Ascending aorta (tissue), 2 donors: Measurements from ENCODE around the gene SCAMP3. TPM values are rescaled to one million over a fixed set of nuclear protein-coding genes. Genes with fewer than 3 reads are reported as not detected.
"Not testable (repeated sequence)": the region's sequence is repeated elsewhere in the genome, so short reads cannot be mapped to it uniquely, and the experiment has no call there.

Source experiments
- DNase-seq, 2 donors: peaks; one replicate each; pipeline ENCODE4 v3.0.0-alpha.2; 2019; ENCODE audit warnings: low spot score in 2 of 2
- H3K27ac ChIP-seq, 2 donors: fragments of 200-600 bp; sonication (generic); one replicate each; pipeline ENCODE4 v1.5.1; 2016 to 2017; ENCODE audit warnings: mild to moderate bottlenecking in 1 of 2
- H3K27me3 ChIP-seq: fragments of 200-600 bp; sonication (generic); one replicate; pipeline ENCODE4 v1.5.1; 2017
- H3K36me3 ChIP-seq, 2 donors: fragments of 200-600 bp; sonication (generic); one replicate each; pipeline ENCODE4 v1.5.1; 2016
- H3K4me1 ChIP-seq, 2 donors: fragments of 200-600 bp; sonication (generic); one replicate each; pipeline ENCODE4 v1.5.1; 2016 to 2017; ENCODE audit warnings: mild to moderate bottlenecking in 1 of 2
- H3K4me3 ChIP-seq, 2 donors: fragments of 200-600 bp; sonication (generic); one replicate each; pipeline ENCODE4 v1.5.1; 2016 to 2017; ENCODE audit warnings: mild to moderate bottlenecking in 1 of 2
- H3K9me3 ChIP-seq, 2 donors: fragments of 200-600 bp; sonication (generic); one replicate each; pipeline ENCODE4 v1.5.1; 2016
- CTCF ChIP-seq, 3 experiments: fragments of 200-600 bp in 2 of 3; fragments of 450-650 bp in 1 of 3; sonication (generic) in 2 of 3; IDR thresholded peaks; one replicate each; pipeline ENCODE4 v1.5.1; 2016 to 2019; ENCODE audit warnings: antibody characterized with exemption in 3 of 3, mild to moderate bottlenecking in 1 of 3, moderate library complexity in 1 of 3
- intact Hi-C: fragments of 100-400 bp; cut with DNase I; formaldehyde crosslinking; loops from one replicate; pipeline ENCODE4 v1.15.1; 2023
- total RNA-seq: library from RNA; depleted of rRNA; stranded (reverse); fragments of >200 nt; gene quantifications from one replicate; pipeline ENCODE4 v1.1.0, GENCODE V29; 2016

The SCAMP3 gene
- total RNA-seq, 1 donor from 2014 or later, result 63.6 TPM

- H3K27me3 ChIP-seq, result no peaks in the 10 kb centered on the region
- H3K4me1 ChIP-seq, result peaks cover 0 to 5% of the 10 kb centered on the region in 2 donors
- no peaks in the 10 kb centered on the region for H3K36me3 ChIP-seq
- no peaks in the 10 kb centered on the region for H3K9me3 ChIP-seq
- intact Hi-C loops, result no loop called here
- DNase-seq, result no peak
- no peak for TF ChIP-seq CTCF (IDR thresholded peaks at IDR 0.05)
- no peak overlapping the region for H3K27ac ChIP-seq
- H3K4me3 ChIP-seq, result no peak overlapping the region
These were observed 34.5 kb upstream of the SCAMP3 start for GRCh38 chr1:155296661-155297060.

GRCh38 chr1:155295942-155296267 is 33.7 kb upstream of the SCAMP3 start:
- Histone ChIP-seq H3K36me3 (no peaks in the 10 kb centered on the region), H3K27me3 (no peaks in the 10 kb centered on the region), H3K27ac (no peak overlapping the region), H3K4me1 (peaks cover 0 to 5% of the 10 kb centered on the region in 2 donors), H3K4me3 (no peak overlapping the region), H3K9me3 (no peaks in the 10 kb centered on the region)
- intact Hi-C loops, result no loop called here
- TF ChIP-seq CTCF (IDR thresholded peaks at IDR 0.05), result no peak
- no peak for DNase-seq

GRCh38 chr1:155295183-155295941 is 33.2 kb upstream of the SCAMP3 start:
- Histone ChIP-seq H3K9me3 (no peaks in the 10 kb centered on the region), H3K4me3 (peak overlapping the region in 1 of 2 donors; percentile 44), H3K4me1 (peaks cover 0 to 5% of the 10 kb centered on the region in 2 donors), H3K27me3 (no peaks in the 10 kb centered on the region), H3K27ac (no peak overlapping the region), H3K36me3 (no peaks in the 10 kb centered on the region)
- DNase-seq, result no peak
- no peak for TF ChIP-seq CTCF (IDR thresholded peaks at IDR 0.05)
- intact Hi-C loops, result no loop called here

- no peak for TF ChIP-seq CTCF (IDR thresholded peaks at IDR 0.05)
- H3K36me3 ChIP-seq, result no peaks in the 10 kb centered on the region
- H3K27ac ChIP-seq, result no peak overlapping the region
- peaks cover 0 to 5% of the 10 kb centered on the region in 2 donors for H3K4me1 ChIP-seq
- H3K27me3 ChIP-seq, result no peaks in the 10 kb centered on the region
- no peak for DNase-seq
- H3K9me3 ChIP-seq, result no peaks in the 10 kb centered on the region
- intact Hi-C loops, result no loop called here
- peak overlapping the region in 1 of 2 donors; percentile 44 for H3K4me3 ChIP-seq
These were observed 32.5 kb upstream of the SCAMP3 start for GRCh38 chr1:155294520-155295182.

GRCh38 chr1:155293086-155293749 is 31.1 kb upstream of the SCAMP3 start:
- Histone ChIP-seq H3K27ac (no peak overlapping the region), H3K27me3 (no peaks in the 10 kb centered on the region), H3K4me3 (no peak overlapping the region), H3K4me1 (peaks cover 0 to 5% of the 10 kb centered on the region in 2 donors), H3K9me3 (no peaks in the 10 kb centered on the region), H3K36me3 (no peaks in the 10 kb centered on the region)
- intact Hi-C loops, result no loop called here
- DNase-seq, result no peak
- TF ChIP-seq CTCF (IDR thresholded peaks at IDR 0.05), result no peak

- intact Hi-C loops, H3K4me1 ChIP-seq, H3K27ac ChIP-seq, H3K4me3 ChIP-seq, H3K27me3 ChIP-seq, H3K9me3 ChIP-seq, DNase-seq, H3K36me3 ChIP-seq: not testable (repeated sequence)
These were observed 28.8 kb upstream of the SCAMP3 start for GRCh38 chr1:155291006-155291405.
